Suppressor macrophage treated with lipopolysaccharide for 4 hours (primary cell): ENCODE data around the gene WIPF3.
"Not testable (repeated sequence)": the region's sequence is repeated elsewhere in the genome, so short reads cannot be mapped to it uniquely, and the experiment has no call there.

ENCODE experiments used
- DNase-seq: peaks from one replicate; pipeline ENCODE4 v3.0.0-alpha.2; 2020

The WIPF3 gene

GRCh38 chr7:29956487-29956836 lies 150.2 kb downstream of the WIPF3 start:
- DNase-seq, result no peak

GRCh38 chr7:29957521-29958310 lies 151.4 kb downstream of the WIPF3 start:
- DNase-seq, result no peak

DNA sequence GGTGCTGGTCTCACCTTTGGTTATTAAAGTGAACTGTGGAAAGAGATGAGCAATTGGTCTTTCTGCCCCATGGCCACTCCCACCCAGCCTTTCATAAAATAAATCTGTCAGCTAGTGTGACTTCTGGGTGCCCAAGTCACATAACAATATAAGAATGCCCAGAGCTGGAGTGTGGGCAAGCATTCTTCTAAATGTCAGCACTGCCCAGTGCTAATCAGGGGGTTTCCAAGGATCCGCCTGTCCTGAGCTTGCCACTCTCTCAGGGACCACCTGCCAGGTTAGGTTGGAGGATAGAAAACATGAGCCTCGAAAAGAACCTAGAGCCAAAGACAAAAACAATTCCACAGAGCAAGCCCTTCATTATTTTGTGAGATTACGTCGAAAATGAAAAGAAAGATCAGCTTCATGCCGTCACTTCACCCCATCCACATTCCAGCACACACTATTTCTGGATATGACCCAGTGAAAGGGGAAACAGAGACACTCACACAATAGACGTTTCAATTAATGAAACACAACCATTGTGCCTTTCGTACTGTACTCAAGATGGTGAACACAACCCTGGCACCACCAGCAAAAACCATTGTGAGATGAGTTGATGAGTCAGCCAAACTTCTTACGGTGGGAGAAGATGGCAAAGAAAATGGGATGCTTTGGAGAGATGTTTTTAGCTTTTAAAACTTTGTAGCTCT lies 152.5 kb downstream of the WIPF3 start:
- DNase-seq, result no peak

GRCh38 chr7:29961611-29962010 lies 155.3 kb downstream of the WIPF3 start:
- not testable (repeated sequence) for DNase-seq

DNA sequence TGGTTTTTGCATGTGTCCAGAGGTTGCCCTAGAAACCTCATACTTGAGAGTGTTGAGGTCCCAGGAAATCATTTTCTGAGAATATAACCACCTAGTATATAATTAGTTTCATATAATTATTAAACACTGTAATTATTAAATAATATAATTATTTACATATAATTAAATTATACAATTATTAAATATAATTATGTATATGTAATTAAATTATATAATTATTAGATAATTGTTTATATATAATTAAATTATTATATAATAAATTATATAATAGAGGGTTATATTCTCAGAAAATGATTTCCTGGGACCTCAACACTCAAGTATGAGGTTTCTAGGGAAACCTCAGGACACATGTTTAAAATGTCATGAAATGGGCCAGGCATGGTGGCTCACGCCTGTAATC lies 155.7 kb downstream of the WIPF3 start:
- DNase-seq, result no peak

GRCh38 chr7:29965030-29965429 lies 158.7 kb downstream of the WIPF3 start:
- DNase-seq, result no peak
